Activated naive CD4-positive, alpha-beta T cell treated with anti-CD3 and anti-CD28 coated beads, Interleukin-2, amount 10 ng/mL, durations not matched to agents 7 days and 5 days (primary cell): ENCODE measurements around the gene IL17F.

Source experiments
- CTCF ChIA-PET: fragments of 350-600 bp; sonication (Branson Sonifier 250); formaldehyde crosslinking; loops from one replicate; lab custom pipeline; 2021; ENCODE audit warnings: antibody characterized with exemption; lab: Charles Lee
- DNase-seq: peaks from one replicate; pipeline ENCODE4 v3.0.0-alpha.2; 2020
- H3K27ac Mint-ChIP-seq: one replicate; pipeline ENCODE4 v1.8.0; 2021; ENCODE audit warnings: mild to moderate bottlenecking, moderate library complexity, mixed read lengths
- H3K27me3 Mint-ChIP-seq: one replicate; pipeline ENCODE4 v1.8.0; 2021; ENCODE audit warnings: mild to moderate bottlenecking, mixed read lengths
- H3K36me3 Mint-ChIP-seq: one replicate; pipeline ENCODE4 v1.8.0; 2021; ENCODE audit warnings: mixed read lengths
- H3K4me1 Mint-ChIP-seq: one replicate; pipeline ENCODE4 v1.8.0; 2021; ENCODE audit warnings: mixed read lengths
- H3K4me3 Mint-ChIP-seq: one replicate; pipeline ENCODE4 v1.8.0; 2021; ENCODE audit warnings: mild to moderate bottlenecking, moderate library complexity, mixed read lengths
- H3K9me3 Mint-ChIP-seq: one replicate; pipeline ENCODE4 v1.8.0; 2021; ENCODE audit warnings: mixed read lengths

IL17F gene

GRCh38 chr6:52244400-52244799 lies at the start of gene IL17F:
TSS of gene IL17F (minus strand) at chr6:52244500. CDS start at chr6:52244429, 71 bp downstream.
- CTCF ChIA-PET: no interaction called here
- no peak for DNase-seq
- Mint-ChIP-seq H3K4me1 (no peaks in the 10 kb centered on the region), H3K27me3 (peaks cover 16% of the 10 kb centered on the region), H3K36me3 (no peaks in the 10 kb centered on the region), H3K4me3 (no peak within 1 kb of the TSS), H3K9me3 (no peaks in the 10 kb centered on the region), H3K27ac (no peak within 1 kb of the TSS)

GRCh38 chr6:52293067-52293466 lies 48.8 kb upstream of the IL17F start:
- CTCF ChIA-PET: interaction anchor here (0.6 to 1.6 kb wide), 4 partner anchors 29 to 104 kb away, joined by 3 read pairs; no protein-coding TSS in a partner anchor
- Mint-ChIP-seq H3K36me3 (peaks cover 5% of the 10 kb centered on the region), H3K4me1 (peaks cover 20% of the 10 kb centered on the region), H3K9me3 (peaks cover 2% of the 10 kb centered on the region), H3K27me3 (no peaks in the 10 kb centered on the region), H3K4me3 (no peak overlapping the region), H3K27ac (no peak overlapping the region)
- DNase-seq: no peak

- H3K4me3 Mint-ChIP-seq: no peak overlapping the region
Measured at GRCh38 chr6:52288841-52289240, 44.5 kb upstream of the IL17F start.

GRCh38 chr6:52288216-52288615 lies 43.9 kb upstream of the IL17F start:
- Mint-ChIP-seq H3K4me3 (no peak overlapping the region), H3K27me3 (no peaks in the 10 kb centered on the region), H3K27ac (no peak overlapping the region), H3K9me3 (no peaks in the 10 kb centered on the region), H3K4me1 (peaks cover 28% of the 10 kb centered on the region), H3K36me3 (peaks cover 4% of the 10 kb centered on the region)
- CTCF ChIA-PET: interaction anchor here (0.9 to 8.6 kb wide), 4 partner anchors 74 to 355 kb away, joined by 3 to 159 read pairs (median 20); partner anchors contain the start of gene PAQR8
- no peak for DNase-seq

More at GRCh38 chr6:52288841-52289240, 44.5 kb upstream of the IL17F start:
- no peaks in the 10 kb centered on the region for H3K36me3 Mint-ChIP-seq
- no peaks in the 10 kb centered on the region for H3K9me3 Mint-ChIP-seq
- peaks cover 23% of the 10 kb centered on the region for H3K4me1 Mint-ChIP-seq
- H3K27ac Mint-ChIP-seq: no peak overlapping the region
- CTCF ChIA-PET: interaction anchor here (0.8 to 8.6 kb wide), 6 partner anchors 19 to 354 kb away, joined by 3 to 159 read pairs (median 4); no protein-coding TSS in a partner anchor
- H3K27me3 Mint-ChIP-seq: no peaks in the 10 kb centered on the region
- DNase-seq: no peak

- Mint-ChIP-seq H3K27me3 (no peaks in the 10 kb centered on the region), H3K4me3 (no peak overlapping the region), H3K9me3 (no peaks in the 10 kb centered on the region), H3K4me1 (peaks cover 41% of the 10 kb centered on the region), H3K36me3 (peaks cover 16% of the 10 kb centered on the region), H3K27ac (peak overlapping the region; percentile 45)
- peak; percentile 77 for DNase-seq
- CTCF ChIA-PET: interaction anchor here (0.6 to 8.6 kb wide), 19 partner anchors 8 to 1407 kb away, joined by 3 to 159 read pairs (median 9); partner anchors contain the start of gene PAQR8
Measured at GRCh38 chr6:52286798-52287432, 42.6 kb upstream of the IL17F start.

GRCh38 chr6:52285177-52286068 lies 41.1 kb upstream of the IL17F start:
- Mint-ChIP-seq H3K9me3 (no peaks in the 10 kb centered on the region), H3K36me3 (peaks cover 29% of the 10 kb centered on the region), H3K4me1 (peaks cover 54% of the 10 kb centered on the region), H3K27me3 (no peaks in the 10 kb centered on the region), H3K4me3 (no peak overlapping the region), H3K27ac (no peak overlapping the region)
- no peak for DNase-seq
- CTCF ChIA-PET: interaction anchor here (0.6 to 8.6 kb wide), 26 partner anchors 10 to 380 kb away, joined by 3 to 159 read pairs (median 5); partner anchors contain the start of gene PAQR8

- Mint-ChIP-seq H3K9me3 (no peaks in the 10 kb centered on the region), H3K27ac (peak within 1 kb of the TSS; percentile 81), H3K36me3 (peaks cover 35% of the 10 kb centered on the region), H3K27me3 (no peaks in the 10 kb centered on the region), H3K4me1 (peaks cover 61% of the 10 kb centered on the region), H3K4me3 (no peak within 1 kb of the TSS)
- peak; percentile 98 for DNase-seq
- CTCF ChIA-PET: interaction anchor here (0.6 to 8.6 kb wide), 18 partner anchors 10 to 378 kb away, joined by 3 to 159 read pairs (median 12); partner anchors contain the start of gene PAQR8
Measured at GRCh38 chr6:52284460-52285176, 40.3 kb upstream of the IL17F start, which contains the start of gene MCM3. TSS of gene MCM3 (minus strand) at chr6:52284742. CDS start at chr6:52284674, 68 bp downstream.

- CTCF ChIA-PET: interaction anchor here (1.2 to 8.6 kb wide), 8 partner anchors 20 to 132 kb away, joined by 5 to 159 read pairs (median 15); partner anchors contain the start of gene PAQR8
- Mint-ChIP-seq H3K27ac (peak overlapping the region; percentile 81), H3K36me3 (peaks cover 39% of the 10 kb centered on the region), H3K27me3 (no peaks in the 10 kb centered on the region), H3K9me3 (no peaks in the 10 kb centered on the region), H3K4me3 (no peak overlapping the region), H3K4me1 (peaks cover 66% of the 10 kb centered on the region)
- peak; percentile 52 for DNase-seq
Measured at GRCh38 chr6:52284131-52284459, 39.8 kb upstream of the IL17F start.

- no peak overlapping the region for H3K4me3 Mint-ChIP-seq
- H3K27ac Mint-ChIP-seq: peak overlapping the region; percentile 24
- peaks cover 73% of the 10 kb centered on the region for H3K4me1 Mint-ChIP-seq
- no peak for DNase-seq
- CTCF ChIA-PET: interaction anchor here (0.7 to 8.6 kb wide), 11 partner anchors 12 to 382 kb away, joined by 3 to 159 read pairs (median 5); partner anchors contain the start of gene PAQR8
- no peaks in the 10 kb centered on the region for H3K27me3 Mint-ChIP-seq
- peaks cover 48% of the 10 kb centered on the region for H3K36me3 Mint-ChIP-seq
- no peaks in the 10 kb centered on the region for H3K9me3 Mint-ChIP-seq
Measured at GRCh38 chr6:52283111-52283510, 38.8 kb upstream of the IL17F start.

GRCh38 chr6:52276130-52276529 lies 31.8 kb upstream of the IL17F start:
- CTCF ChIA-PET: interaction anchor here (0.8 to 1.5 kb wide), 3 partner anchors 12 to 126 kb away, joined by 3 to 5 read pairs (median 4); no protein-coding TSS in a partner anchor
- peaks cover 44% of the 10 kb centered on the region for H3K4me1 Mint-ChIP-seq

GRCh38 chr6:52271852-52272460 lies 27.7 kb upstream of the IL17F start:
- no peaks in the 10 kb centered on the region for H3K9me3 Mint-ChIP-seq
- no peak overlapping the region for H3K4me3 Mint-ChIP-seq
- H3K4me1 Mint-ChIP-seq: peaks cover 14% of the 10 kb centered on the region
- no peak for DNase-seq
- CTCF ChIA-PET: interaction anchor here (0.9 to 1.4 kb wide), 4 partner anchors 8 to 208 kb away, joined by 3 to 6 read pairs (median 4); no protein-coding TSS in a partner anchor
- H3K27me3 Mint-ChIP-seq: no peaks in the 10 kb centered on the region
- H3K27ac Mint-ChIP-seq: no peak overlapping the region
- H3K36me3 Mint-ChIP-seq: peaks cover 70% of the 10 kb centered on the region

More at GRCh38 chr6:52276130-52276529, 31.8 kb upstream of the IL17F start:
- peaks cover 73% of the 10 kb centered on the region for H3K36me3 Mint-ChIP-seq
- no peak overlapping the region for H3K27ac Mint-ChIP-seq
- no peaks in the 10 kb centered on the region for H3K27me3 Mint-ChIP-seq
- DNase-seq: no peak
- H3K4me3 Mint-ChIP-seq: no peak overlapping the region
- no peaks in the 10 kb centered on the region for H3K9me3 Mint-ChIP-seq

- peak; percentile 78 for DNase-seq
- Mint-ChIP-seq H3K4me1 (peaks cover 13% of the 10 kb centered on the region), H3K27ac (peak overlapping the region; percentile 29), H3K27me3 (no peaks in the 10 kb centered on the region), H3K36me3 (peaks cover 62% of the 10 kb centered on the region), H3K4me3 (no peak overlapping the region), H3K9me3 (no peaks in the 10 kb centered on the region)
- CTCF ChIA-PET: interaction anchor here (0.7 to 6.3 kb wide), 32 partner anchors 8 to 398 kb away, joined by 3 to 61 read pairs (median 5); partner anchors contain the start of gene MCM3
Measured at GRCh38 chr6:52263709-52264540, 19.6 kb upstream of the IL17F start.
